ENCODE measurements around the gene ZBTB9.
"Not testable (repeated sequence)": the region's sequence is repeated elsewhere in the genome, so short reads cannot be mapped to it uniquely, and the experiment has no call there.

ZBTB9 gene

DNA sequence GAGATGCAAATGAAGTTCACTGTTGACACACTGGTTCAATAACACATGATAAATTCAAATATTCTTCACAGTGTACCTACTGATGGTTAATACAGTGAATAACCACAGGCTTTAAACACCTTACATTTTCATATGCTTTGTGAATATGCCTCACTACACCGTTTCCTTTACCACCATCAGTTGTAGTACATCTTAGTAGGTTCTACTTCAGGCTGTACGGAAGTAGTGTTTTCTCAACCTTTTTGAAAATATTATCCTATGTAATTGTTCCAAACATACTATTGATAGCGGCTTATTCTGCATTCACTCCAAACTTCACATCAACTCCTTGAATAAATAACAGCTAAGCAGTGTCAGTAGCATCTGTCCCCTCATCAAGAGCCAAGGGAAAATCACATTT lies 15.3 kb downstream of the ZBTB9 start:
- no peak for DNase-seq

DNA sequence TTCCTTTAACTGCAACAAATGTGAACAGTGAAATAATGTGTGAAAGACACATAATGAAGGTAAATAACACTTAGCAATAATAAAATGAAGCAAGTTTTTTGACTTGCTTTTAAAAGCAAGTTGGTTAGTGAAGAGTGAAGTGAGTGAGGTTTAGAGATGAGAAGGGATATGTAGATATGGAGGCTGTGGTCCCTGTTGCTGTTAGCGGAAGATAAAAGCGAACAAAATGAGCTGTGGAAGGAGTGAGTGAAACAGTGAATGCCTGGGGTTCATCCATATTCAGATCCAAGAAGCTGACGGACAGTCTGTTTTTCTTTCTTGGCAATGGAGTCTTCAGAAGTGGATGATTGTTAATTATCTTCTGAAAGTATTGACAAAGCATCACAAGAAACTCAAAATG lies 23.5 kb downstream of the ZBTB9 start:
- no peak for DNase-seq

DNA sequence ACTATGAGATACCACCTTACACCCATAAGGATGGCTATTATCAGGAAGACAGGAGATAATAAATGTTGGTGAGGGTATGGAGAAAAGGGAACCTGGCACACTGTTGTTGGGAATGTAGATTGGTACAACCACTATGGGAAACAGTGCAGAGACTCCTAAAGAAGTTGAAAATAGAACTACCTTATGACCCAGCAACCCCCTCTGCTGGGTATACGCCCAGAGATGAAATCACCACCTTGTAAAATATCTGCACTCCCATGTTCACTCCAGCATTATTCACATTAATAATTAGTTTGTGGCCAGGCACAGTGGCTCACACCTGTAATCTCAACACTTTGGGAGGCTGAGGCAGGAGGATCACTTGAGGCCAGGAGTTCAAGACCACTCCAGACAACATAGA lies 26.8 kb downstream of the ZBTB9 start:
- DNase-seq: no peak

DNA sequence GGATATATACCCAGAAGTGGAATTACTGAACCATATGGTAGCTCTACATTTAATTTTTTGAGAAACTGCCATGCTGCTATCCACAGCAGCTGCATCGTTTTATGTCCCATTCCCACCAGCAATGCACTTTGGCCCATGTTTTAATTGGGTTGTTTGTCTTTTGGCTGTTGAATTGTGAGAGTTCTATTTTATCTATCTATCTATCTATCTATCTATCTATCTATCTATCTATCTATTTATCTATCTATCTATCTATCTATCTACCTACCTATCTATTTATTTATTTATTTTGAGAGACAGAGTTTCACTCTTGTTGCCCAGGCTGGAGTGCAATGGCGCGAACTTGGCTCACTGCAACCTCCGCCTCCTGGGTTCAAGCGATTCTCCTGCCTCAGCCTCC lies 28.2 kb downstream of the ZBTB9 start:
- DNase-seq: not testable (repeated sequence)

DNA sequence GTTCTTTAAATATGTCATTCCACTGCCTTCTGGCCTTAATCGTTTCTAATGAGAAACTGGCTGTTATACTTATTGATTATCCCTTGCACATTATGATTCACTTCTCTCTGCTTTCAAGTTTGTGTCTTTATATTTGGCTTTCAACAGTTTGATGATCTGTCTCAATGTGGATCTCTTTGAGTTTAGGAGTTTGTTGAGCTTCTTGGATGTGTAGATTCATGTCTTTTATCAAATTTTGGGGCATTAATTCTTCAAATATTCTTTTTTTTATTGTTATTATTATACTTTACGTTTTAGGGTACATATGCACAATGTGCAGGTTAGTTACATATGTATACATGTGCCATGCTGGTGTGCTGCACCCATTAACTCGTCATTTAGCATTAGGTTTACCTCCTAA lies 29.3 kb downstream of the ZBTB9 start:
- no peak for DNase-seq

DNA sequence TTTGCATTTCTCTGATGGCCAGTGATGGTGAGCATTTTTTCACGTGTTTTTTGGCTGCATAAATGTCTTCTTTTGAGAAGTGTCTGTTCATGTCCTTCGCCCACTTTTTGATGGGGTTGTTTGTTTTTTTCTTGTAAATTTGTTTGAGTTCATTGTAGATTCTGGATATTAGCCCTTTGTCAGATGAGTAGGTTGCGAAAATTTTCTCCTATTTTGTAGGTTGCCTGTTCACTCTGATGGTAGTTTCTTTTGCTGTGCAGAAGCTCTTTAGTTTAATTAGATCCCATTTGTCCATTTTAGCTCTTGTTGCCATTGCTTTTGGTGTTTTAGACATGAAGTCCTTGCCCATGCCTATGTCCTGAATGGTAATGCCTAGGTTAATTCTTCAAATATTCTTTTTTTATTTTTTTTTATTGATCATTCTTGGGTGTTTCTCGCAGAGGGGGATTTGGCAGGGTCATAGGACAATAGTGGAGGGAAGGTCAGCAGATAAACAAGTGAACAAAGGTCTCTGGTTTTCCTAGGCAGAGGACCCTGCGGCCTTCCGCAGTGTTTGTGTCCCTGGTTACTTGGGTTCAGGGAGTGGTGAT lies 30.4 kb downstream of the ZBTB9 start:
- not testable (repeated sequence) for DNase-seq

DNA sequence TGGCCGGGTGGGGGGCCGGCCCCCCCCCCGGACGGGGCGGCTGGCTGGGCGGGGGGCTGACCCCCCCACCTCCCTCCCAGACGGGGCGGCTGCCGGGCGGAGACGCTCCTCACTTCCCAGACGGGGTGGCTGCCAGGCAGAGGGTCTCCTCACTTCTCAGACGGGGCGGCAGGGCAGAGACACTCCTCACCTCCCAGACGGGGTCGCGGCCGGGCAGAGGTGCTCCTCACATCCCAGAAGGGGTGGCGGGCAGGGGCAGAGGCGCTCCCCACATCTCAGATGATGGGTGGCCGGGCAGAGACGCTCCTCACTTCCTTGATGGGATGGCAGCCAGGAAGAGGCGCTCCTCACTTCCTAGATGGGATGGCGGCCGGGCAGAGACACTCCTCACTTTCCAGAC lies 31.3 kb downstream of the ZBTB9 start:
- not testable (repeated sequence) for DNase-seq

DNA sequence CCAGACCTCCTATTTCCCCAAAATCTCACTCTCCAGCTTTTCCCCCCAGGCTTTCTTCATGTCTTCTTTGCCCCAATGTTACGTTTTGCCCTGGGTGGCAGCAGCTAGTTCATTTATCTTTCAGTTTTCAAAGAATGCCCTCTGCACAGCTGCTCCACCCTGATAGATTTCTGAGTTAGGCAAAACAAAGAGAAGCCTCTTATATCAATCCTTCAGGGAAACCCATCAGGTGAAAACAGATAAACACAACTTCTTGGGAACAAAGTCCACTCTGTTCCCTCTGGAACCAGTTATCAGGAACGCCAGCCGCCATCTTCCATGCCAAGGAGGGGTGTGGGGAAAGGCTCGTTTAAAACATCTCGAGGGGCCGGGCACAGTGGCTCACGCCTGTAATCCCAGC lies 34.0 kb downstream of the ZBTB9 start:
- DNase-seq: no peak

DNA sequence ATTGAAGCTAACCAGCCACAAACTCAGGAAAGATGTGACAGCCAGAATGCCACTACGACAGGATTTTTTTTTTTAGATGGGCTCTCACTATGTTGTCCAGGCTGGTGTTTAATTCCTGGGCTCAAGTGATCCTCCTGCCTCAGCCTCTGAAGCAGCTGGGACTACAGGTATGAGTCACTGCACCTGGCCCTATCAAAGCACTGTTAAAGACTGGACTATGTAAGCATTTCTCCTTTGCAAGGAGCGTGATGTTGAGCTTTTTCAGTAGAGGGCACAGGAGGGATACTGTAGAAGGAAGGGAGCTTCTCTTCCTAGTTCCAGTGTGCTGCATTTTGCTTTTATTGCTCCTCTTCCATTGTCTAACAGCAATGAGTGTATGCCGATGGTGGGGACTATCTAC lies 35.8 kb downstream of the ZBTB9 start:
- DNase-seq: no peak

DNA sequence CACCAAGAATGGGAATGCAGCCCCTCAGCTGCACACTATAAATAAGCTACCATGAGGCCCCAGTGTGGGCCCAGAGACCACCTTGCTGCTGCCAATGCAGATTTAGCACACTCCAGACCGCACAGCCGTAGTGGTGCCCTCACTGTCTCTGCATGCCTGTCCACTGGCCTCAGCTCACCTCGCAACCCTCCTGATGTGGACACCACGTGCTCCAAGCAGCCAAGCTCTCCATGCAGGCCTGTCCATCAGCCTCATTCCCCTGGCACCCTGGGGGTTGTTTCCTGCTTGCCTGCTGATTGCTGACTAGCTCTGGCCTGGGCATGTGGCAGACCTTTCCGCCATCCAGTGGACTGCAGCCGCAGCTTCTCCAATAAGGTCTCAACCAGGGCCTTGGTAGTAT lies 36.2 kb downstream of the ZBTB9 start:
- DNase-seq: no peak

DNA sequence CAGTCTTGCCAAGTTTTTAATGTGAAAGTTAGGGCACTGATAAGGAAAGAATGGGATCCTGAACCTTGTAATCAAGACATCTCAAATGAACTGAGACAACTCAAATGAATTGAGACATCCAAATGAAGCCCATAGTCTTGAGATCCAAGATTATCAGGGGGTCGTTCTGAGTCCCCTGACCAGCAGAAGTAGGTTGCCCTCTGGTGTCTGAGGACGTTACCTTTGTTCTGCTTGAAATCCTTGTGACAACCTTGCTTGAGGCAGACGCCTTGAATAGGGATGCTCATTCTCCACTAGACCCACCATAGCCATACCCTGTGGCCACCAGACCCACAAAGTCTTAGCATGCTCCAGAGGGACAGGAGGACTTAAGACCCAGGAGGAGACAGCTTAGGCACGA lies 37.7 kb downstream of the ZBTB9 start:
- DNase-seq: no peak

DNA sequence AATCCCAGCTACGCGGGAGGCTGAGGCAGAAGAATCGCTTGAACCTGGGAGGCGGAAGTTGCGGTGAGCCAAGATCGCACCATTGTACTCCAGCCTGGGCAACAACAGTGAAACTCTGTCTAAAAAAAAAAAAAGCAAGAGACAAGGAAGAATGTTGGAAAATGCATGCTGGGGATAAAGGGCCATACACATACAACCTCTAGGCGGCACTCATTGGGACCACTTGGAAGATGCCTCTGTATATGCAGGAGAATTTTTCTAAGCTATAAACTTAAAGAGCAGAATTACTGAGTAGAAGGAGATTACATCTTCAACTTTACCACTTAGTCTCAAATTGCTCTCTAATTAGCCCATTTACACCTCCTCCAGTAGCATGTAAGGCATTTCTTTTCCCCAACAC lies 42.8 kb downstream of the ZBTB9 start:
- DNase-seq: no peak

DNA sequence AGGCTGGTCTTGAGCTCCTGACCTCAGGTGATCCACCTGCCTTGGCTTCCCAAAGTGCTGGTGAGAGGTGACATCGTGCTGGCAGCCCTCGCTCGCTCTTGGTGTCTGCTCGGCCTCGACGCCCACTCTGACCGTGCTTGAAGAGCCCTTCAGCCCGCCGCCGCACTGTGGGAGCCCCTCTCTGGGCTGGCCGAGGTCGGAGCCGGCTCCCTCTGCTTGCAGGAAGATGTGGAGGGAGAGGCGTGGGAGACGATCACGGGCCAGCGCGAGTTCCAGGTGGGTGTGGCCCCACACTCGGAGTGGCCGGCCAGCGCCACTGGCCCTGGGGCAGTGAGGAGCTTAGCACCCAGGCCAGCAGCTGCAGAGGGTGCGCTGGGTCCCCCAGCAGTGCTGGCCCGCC lies 48.1 kb downstream of the ZBTB9 start:
- DNase-seq: no peak

DNA sequence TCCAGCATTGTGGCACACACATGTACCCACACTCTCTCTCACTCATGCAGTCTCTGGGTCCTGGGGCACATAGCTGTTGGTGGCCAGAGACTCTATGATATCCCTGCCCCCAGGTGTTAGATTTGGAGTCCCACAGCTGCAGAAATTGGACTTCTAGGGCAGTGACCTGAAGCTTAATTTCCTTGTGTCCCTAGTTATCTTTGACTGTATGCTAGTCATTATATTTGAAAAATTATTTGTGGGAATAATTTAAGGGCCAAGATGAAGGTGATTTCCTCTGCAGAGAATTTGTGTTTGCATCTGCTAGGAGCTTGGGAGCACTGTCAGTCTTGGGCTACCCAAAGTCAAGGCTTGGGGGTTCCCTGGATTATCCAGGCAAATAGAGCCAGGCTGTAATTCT lies 50.1 kb downstream of the ZBTB9 start:
- DNase-seq: no peak

DNA sequence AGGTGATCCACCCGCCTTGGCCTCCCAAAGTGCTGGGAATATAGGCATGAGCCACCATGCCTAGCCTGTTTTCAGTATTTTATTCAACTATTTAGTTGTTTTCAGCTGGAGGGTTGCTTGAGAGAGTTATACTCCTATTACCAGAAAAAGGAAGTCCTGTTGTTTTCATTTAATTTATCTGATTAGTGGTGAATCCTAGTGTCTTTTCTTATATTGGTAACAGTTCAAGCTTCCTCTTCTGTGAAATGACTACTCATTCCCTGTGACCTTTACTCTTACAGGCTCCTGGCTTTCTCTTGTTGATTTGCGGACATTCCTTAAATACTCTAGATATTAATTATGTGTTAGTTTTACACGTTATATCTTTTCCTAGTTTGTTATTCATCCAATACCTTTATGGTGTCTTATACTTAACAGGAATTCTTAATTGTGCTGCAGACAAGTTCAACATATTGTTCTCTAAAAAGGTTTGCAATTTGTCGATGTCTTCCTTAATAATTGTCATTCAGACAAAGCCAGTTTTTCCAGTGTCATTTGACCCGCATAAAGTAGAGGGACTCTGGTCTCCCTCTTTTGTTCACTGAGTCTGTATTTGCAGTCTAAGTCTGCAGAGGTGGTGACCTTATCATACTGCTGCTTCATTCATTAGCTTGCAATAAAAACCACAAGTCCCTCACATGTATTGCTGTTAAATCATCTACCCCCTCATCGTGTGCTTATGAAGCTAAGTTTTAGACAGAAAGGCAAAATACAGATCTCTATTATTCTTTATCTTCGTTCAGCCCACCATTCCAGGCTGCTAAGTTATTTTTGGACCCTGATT lies 51.4 kb downstream of the ZBTB9 start:
- no peak for DNase-seq
